ENCODE results near the gene ADAM10.

GRCh38 chr15:58598829-58599210 lies 150.7 kb downstream of the ADAM10 start:
- TF ChIP-seq CTCF (conservative IDR thresholded peaks at IDR 0.05; ENCODE audit: low read length), result no peak
- no peak for TF ChIP-seq EZH2phosphoT487 (IDR thresholded peaks at IDR 0.05; ENCODE audit: borderline replicate concordance, low read depth, low read length)
